Psoas muscle (tissue), 8 donors: ENCODE measurements around the gene MYO1D. TPM values are rescaled to one million over a fixed set of nuclear protein-coding genes. Genes with fewer than 3 reads are reported as not detected.

Experiments
- ATAC-seq, 4 donors: fragments of 200-7000 bp; cut with Tn5 transposase; one replicate each; pipeline ENCODE4 v1.9.1; 2020; ENCODE audit warnings: moderate library complexity in 3 of 4, mild to moderate bottlenecking in 2 of 4
- DNase-seq, 2 donors: peaks; one replicate each; pipeline ENCODE4 v3.0.0-alpha.2; 2020
- H3K27ac ChIP-seq: fragments of 200-600 bp; one replicate; pipeline ENCODE4 v1.8.0; 2022
- H3K27me3 ChIP-seq, 3 donors: fragments of 200-600 bp in 1 of 3; one replicate each; pipeline versions ENCODE4 v1.6.1 to v1.8.0; 2013 to 2022; ENCODE audit warnings: low read length in 2 of 3, mild to moderate bottlenecking in 2 of 3, moderate library complexity in 1 of 3; ENCODE audit not compliant: insufficient read depth in 3 of 3
- H3K36me3 ChIP-seq, 2 donors: fragments of 200-600 bp in 1 of 2; one replicate each; pipeline versions ENCODE4 v1.6.1 to v1.8.0; 2013 to 2022; ENCODE audit warnings: low read depth in 1 of 2, mild to moderate bottlenecking in 1 of 2, moderate library complexity in 1 of 2; ENCODE audit not compliant: insufficient read depth in 1 of 2
- H3K4me1 ChIP-seq: fragments of 200-600 bp; one replicate; pipeline ENCODE4 v1.8.0; 2022
- H3K4me3 ChIP-seq: fragments of 200-600 bp; one replicate; pipeline ENCODE4 v1.8.0; 2022; ENCODE audit warnings: mild to moderate bottlenecking
- H3K9me3 ChIP-seq: fragments of 200-600 bp; one replicate; pipeline ENCODE4 v1.8.0; 2022
- WGBS, 3 donors: extraction: QIAGEN DNeasy Blood & Tissue Kit; methylation state at CpG; one replicate each; pipeline versions ENCODE4 v1.1.6 to v1.1.7; 2013; 5-methylcytosine and 5-hydroxymethylcytosine counted together
- intact Hi-C, 2 donors: fragments of 100-400 bp; cut with DNase I; formaldehyde crosslinking; loops; one replicate each; pipeline versions ENCODE4 v1.11.0 to v1.14.2; 2022
- polyA plus RNA-seq, 3 donors: library from polyadenylated mRNA; stranded (reverse); fragments of 200-250 nt; gene quantifications; one replicate each; pipeline ENCODE4 v1.2.3, GENCODE V29; 2013
- total RNA-seq, 4 donors: library from RNA; stranded (reverse); fragmentation: NEBNext Ultra II Directional in 2 of 4; extraction: Animal tissue kit (Norgen Biotek cat#: 25700) in 2 of 4; gene quantifications; one replicate each; pipeline versions ENCODE4 v1.2.1 to v1.2.4, GENCODE V29; 2021 to 2023
- TF ChIP-seq, protein P1 (sequence below): fragments of 200-600 bp; IDR thresholded peaks from one replicate; pipeline ENCODE4 v1.8.0; 2022; ENCODE audit warnings: antibody characterized with exemption
- donor health status: healthy with polysubstance abuse.
- donor health status: DM: no; HTN: no; CAD: no; lungs with moderate emphysema.
- donor health status: Bipolar disorder and iron deficiency.
- donor health status: healthy.
- donor health status: DM: yes; HTN: yes; CAD: no.
- donor health status: DM: no; HTN: no; CAD: no.
- donor health status: DM: no; HTN: no; CAD: no.
- donor health status: DM: yes; HTN: yes; CAD: no.

The MYO1D gene
- total and polyA plus RNA-seq, 7 donors: 1.8 to 5.9 (median 4.1) TPM

DNA sequence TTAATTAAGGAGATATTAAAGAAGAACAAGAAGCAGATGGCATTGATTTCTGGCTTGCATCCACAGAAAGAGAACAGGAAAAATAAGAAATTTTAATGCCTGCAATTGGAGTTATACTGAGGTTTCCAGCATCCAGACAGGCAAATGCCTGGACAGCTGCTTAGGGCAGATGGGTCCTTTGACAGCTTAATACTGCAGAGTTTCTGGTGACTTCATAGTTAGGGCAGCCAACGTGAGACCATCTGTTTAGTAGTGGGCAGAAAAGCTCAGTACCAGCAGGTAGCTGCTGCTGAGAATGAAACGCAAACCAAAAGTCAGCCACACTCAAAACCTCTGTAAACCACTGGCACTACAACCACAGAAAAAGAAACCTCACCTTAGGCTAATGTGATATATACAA is 280.3 kb downstream of the MYO1D start:
- H3K4me1 ChIP-seq: no peaks in the 10 kb centered on the region
- TF ChIP-seq, protein P1, sequence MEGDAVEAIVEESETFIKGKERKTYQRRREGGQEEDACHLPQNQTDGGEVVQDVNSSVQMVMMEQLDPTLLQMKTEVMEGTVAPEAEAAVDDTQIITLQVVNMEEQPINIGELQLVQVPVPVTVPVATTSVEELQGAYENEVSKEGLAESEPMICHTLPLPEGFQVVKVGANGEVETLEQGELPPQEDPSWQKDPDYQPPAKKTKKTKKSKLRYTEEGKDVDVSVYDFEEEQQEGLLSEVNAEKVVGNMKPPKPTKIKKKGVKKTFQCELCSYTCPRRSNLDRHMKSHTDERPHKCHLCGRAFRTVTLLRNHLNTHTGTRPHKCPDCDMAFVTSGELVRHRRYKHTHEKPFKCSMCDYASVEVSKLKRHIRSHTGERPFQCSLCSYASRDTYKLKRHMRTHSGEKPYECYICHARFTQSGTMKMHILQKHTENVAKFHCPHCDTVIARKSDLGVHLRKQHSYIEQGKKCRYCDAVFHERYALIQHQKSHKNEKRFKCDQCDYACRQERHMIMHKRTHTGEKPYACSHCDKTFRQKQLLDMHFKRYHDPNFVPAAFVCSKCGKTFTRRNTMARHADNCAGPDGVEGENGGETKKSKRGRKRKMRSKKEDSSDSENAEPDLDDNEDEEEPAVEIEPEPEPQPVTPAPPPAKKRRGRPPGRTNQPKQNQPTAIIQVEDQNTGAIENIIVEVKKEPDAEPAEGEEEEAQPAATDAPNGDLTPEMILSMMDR: no peak
- intact Hi-C loops: no loop called here
- DNase-seq (no peak), ATAC-seq (no peak)
- no peaks in the 10 kb centered on the region for H3K9me3 ChIP-seq
- H3K36me3 ChIP-seq: no peaks in the 10 kb centered on the region
- H3K4me3 ChIP-seq: no peak overlapping the region
- 42 to 65% (median 47%) methylated on average over 2 of the region's 2 CpGs for WGBS, 3 donors
- no peaks in the 10 kb centered on the region for H3K27me3 ChIP-seq
- H3K27ac ChIP-seq: no peak overlapping the region

DNA sequence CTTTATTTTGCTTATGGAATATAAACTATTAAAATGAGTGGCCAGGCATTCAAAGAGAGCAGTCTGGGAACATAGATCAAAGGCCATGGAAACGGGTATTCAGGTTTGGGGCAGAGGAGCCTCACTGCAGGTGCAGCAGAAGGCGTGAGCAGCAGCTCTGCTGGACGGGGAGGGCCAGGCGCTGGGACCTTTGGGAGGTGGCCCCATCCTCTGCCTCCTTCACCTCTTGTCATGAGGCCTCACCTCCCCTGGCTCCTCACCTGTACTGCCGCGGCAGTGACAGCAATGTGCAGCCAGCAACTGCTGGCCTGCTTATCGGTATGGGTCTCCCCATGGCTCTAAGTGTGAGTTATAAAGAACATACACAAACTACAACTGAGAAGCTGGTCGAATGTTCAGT is 280.7 kb downstream of the MYO1D start:
- no peak for DNase-seq
- Histone ChIP-seq H3K27ac (no peak overlapping the region), H3K4me3 (no peak overlapping the region), H3K36me3 (no peaks in the 10 kb centered on the region), H3K27me3 (no peaks in the 10 kb centered on the region), H3K9me3 (no peaks in the 10 kb centered on the region), H3K4me1 (no peaks in the 10 kb centered on the region)
- TF ChIP-seq, protein P1: no peak
- intact Hi-C loops: no loop called here
- 70 to 78% (median 70%) methylated on average over 8 of the region's 8 CpGs for WGBS, 3 donors
- no peak for ATAC-seq

- 35 to 61% (median 45%) methylated on average over 1 of the region's 1 CpG for WGBS, 3 donors
- no peak for DNase-seq
- intact Hi-C loops: no loop called here
Observed at GRCh38 chr17:32593003-32593402, 283.9 kb downstream of the MYO1D start.

GRCh38 chr17:32591405-32591804 is 285.5 kb downstream of the MYO1D start:
- TF ChIP-seq, protein P1: no peak
- H3K4me3 ChIP-seq: no peak overlapping the region
- no peak overlapping the region for H3K27ac ChIP-seq
- DNase-seq (no peak), ATAC-seq (no peak)
- H3K27me3 ChIP-seq: no peaks in the 10 kb centered on the region
- H3K9me3 ChIP-seq: no peaks in the 10 kb centered on the region
- no peaks in the 10 kb centered on the region for H3K36me3 ChIP-seq
- H3K4me1 ChIP-seq: no peaks in the 10 kb centered on the region
- intact Hi-C loops: no loop called here
- 94 to 98% (median 95%) methylated on average over 3 of the region's 3 CpGs for WGBS, 3 donors

More at GRCh38 chr17:32593003-32593402, 283.9 kb downstream of the MYO1D start:
- Histone ChIP-seq H3K9me3 (no peaks in the 10 kb centered on the region), H3K36me3 (no peaks in the 10 kb centered on the region), H3K27ac (no peak overlapping the region), H3K4me1 (no peaks in the 10 kb centered on the region), H3K4me3 (no peak overlapping the region), H3K27me3 (no peaks in the 10 kb centered on the region)
- TF ChIP-seq, protein P1: no peak
- no peak for ATAC-seq

DNA sequence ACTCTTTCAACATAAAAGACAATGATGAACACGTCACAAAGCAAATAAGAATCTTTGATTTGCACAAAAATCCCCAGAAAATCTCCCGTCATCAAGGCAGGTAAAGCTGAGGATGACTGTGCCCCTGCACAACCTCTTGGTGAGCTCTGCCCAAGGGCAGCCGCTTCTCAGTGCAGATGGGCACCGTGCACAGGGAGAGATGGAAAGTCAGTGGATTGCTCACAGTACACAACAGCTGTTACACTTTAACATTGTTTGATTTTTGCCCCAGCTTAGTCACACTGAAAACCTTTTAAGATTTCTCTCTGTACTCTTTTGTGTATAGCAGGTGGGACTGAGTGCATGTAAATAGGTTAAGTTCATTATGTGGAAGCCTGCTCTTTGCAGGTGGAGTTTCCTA is 285.9 kb downstream of the MYO1D start:
- TF ChIP-seq, protein P1: no peak
- 72 to 84% (median 81%) methylated on average over 4 of the region's 4 CpGs for WGBS, 3 donors
- intact Hi-C loops: no loop called here

More for the DNA sequence above, 285.9 kb downstream of the MYO1D start:
- no peak overlapping the region for H3K4me3 ChIP-seq
- no peaks in the 10 kb centered on the region for H3K4me1 ChIP-seq
- H3K27me3 ChIP-seq: no peaks in the 10 kb centered on the region
- H3K36me3 ChIP-seq: no peaks in the 10 kb centered on the region
- DNase-seq: no peak
- no peak for ATAC-seq
- H3K27ac ChIP-seq: no peak overlapping the region
- H3K9me3 ChIP-seq: no peaks in the 10 kb centered on the region
